GM06990 (cell line): Measurements from ENCODE around the gene FAM222A.

ENCODE experiments used
- DNase-seq: peaks from one replicate; pipeline ENCODE4 v3.0.0-alpha.2; 2011; ENCODE audit not compliant: insufficient read length; ENCODE audit errors: extremely low read depth
- H3K27me3 ChIP-seq: replicated peaks from 2 replicates; pipeline ENCODE4 v1.6.0; 2011; ENCODE audit warnings: low read length; ENCODE audit not compliant: control insufficient read depth, insufficient read depth
- H3K36me3 ChIP-seq: 2 replicates; pipeline ENCODE4 v1.5.1; 2011; ENCODE audit warnings: low read length; ENCODE audit not compliant: control insufficient read depth, insufficient read depth
- H3K4me3 ChIP-seq: replicated peaks from 2 replicates; pipeline ENCODE4 v1.5.1; 2011; ENCODE audit warnings: low read depth, mild to moderate bottlenecking, control low read depth, low read length
- TF ChIP-seq, protein P1 (sequence below): IDR thresholded peaks from 2 replicates; pipeline ENCODE4 v1.5.1; 2011; ENCODE audit warnings: low read length, control low read depth, mild to moderate bottlenecking, inconsistent platforms; ENCODE audit not compliant: insufficient read depth, poor library complexity, severe bottlenecking

FAM222A gene

DNA sequence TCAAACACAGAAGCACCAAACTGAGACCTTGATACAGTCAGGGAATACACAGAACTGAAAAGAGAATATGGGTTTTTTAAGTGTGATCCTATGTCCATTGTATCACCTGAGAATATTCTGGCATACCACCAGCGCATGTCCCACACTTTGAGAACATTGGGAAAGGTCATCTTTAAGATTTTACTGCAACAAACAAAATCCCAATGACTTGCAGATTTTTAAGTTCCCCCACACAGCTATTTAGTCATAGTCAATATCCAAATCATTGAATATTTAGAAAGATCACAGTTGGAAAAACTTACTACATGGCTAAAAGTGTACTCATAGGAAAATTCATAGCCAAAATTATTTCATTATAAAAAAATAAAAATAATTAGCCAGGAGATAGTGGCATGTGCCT is 65.1 kb downstream of the FAM222A start:
- H3K27me3 ChIP-seq, result no peaks in the 10 kb centered on the region
- DNase-seq, result no peak
- H3K4me3 ChIP-seq, result no peak overlapping the region
- TF ChIP-seq, protein P1, sequence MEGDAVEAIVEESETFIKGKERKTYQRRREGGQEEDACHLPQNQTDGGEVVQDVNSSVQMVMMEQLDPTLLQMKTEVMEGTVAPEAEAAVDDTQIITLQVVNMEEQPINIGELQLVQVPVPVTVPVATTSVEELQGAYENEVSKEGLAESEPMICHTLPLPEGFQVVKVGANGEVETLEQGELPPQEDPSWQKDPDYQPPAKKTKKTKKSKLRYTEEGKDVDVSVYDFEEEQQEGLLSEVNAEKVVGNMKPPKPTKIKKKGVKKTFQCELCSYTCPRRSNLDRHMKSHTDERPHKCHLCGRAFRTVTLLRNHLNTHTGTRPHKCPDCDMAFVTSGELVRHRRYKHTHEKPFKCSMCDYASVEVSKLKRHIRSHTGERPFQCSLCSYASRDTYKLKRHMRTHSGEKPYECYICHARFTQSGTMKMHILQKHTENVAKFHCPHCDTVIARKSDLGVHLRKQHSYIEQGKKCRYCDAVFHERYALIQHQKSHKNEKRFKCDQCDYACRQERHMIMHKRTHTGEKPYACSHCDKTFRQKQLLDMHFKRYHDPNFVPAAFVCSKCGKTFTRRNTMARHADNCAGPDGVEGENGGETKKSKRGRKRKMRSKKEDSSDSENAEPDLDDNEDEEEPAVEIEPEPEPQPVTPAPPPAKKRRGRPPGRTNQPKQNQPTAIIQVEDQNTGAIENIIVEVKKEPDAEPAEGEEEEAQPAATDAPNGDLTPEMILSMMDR, result no peak
- no peaks in the 10 kb centered on the region for H3K36me3 ChIP-seq

DNA sequence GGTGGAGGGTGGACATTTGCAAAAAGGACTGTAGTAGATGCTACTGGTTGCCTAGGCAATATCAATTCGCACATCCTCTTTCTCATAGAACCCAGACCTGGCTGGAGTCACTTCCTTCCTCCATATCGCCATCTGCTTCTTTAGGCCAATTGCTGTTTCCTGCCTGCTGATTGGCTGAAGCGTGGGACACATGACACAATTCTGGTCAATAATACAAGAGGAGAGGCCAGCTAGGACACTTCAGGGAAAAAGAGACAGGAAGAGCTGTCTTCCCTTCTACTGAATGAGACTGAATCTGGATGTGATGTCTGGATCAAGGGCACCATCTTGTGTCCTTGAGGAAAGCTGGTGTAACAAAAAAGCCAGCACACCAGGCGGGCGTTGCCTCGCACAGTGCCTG is 65.8 kb downstream of the FAM222A start:
- Histone ChIP-seq H3K4me3 (no peak overlapping the region), H3K36me3 (no peaks in the 10 kb centered on the region), H3K27me3 (no peaks in the 10 kb centered on the region)
- no peak for DNase-seq
- TF ChIP-seq, protein P1, result no peak

DNA sequence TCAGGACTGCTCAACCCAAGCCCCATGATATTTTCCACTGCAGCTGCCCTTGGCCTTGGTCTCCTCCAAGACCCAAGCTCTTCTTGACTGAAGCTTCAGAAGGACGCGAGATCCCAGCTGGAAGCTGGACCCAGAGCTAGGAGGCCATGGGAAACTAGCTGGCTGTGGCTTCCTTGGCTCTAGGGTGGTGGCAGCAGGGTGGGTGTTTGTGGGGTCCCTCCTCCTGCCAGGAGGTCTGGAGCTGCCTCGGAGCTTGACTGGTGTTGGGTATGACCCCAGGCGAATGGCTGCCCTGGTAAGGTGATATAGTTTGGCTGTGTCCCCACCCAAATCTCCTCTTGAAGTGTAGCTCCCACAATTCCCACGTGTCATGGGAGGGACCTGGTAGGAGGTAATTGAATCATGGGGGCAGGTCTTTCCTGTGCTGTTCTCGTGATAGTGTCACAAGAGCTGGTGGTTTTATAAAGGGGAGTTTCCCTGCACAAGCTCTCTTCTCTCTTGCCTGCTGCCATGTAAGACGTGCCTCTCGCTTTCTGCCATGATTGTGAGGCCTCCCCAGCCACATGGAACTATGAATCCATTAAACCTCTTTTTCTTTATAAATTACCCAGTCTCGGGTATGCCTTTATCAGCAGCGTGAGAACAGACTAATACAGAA is 68.2 kb downstream of the FAM222A start:
- TF ChIP-seq, protein P1, result no peak
- no peak overlapping the region for H3K4me3 ChIP-seq
- no peaks in the 10 kb centered on the region for H3K36me3 ChIP-seq
- no peaks in the 10 kb centered on the region for H3K27me3 ChIP-seq
- DNase-seq, result no peak

DNA sequence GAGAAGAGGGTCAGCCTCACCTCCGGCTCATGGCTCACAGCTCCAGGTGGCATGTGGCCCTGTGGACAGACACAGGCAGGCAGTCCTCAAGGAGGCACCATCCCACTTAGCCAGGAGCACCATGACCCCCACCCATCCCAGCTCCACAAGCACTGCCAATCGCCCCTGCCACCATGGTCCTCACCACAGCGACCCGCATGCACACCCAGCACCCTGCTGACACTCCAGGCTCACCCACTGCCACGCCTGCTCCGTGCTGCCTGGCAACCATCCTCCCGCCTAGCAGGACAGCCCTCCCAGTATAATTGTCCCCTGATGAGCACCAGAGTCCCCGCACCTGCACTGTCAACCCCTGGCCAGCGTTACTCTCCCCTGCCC is 68.7 kb downstream of the FAM222A start:
- TF ChIP-seq, protein P1, result no peak
- no peak overlapping the region for H3K4me3 ChIP-seq

DNA sequence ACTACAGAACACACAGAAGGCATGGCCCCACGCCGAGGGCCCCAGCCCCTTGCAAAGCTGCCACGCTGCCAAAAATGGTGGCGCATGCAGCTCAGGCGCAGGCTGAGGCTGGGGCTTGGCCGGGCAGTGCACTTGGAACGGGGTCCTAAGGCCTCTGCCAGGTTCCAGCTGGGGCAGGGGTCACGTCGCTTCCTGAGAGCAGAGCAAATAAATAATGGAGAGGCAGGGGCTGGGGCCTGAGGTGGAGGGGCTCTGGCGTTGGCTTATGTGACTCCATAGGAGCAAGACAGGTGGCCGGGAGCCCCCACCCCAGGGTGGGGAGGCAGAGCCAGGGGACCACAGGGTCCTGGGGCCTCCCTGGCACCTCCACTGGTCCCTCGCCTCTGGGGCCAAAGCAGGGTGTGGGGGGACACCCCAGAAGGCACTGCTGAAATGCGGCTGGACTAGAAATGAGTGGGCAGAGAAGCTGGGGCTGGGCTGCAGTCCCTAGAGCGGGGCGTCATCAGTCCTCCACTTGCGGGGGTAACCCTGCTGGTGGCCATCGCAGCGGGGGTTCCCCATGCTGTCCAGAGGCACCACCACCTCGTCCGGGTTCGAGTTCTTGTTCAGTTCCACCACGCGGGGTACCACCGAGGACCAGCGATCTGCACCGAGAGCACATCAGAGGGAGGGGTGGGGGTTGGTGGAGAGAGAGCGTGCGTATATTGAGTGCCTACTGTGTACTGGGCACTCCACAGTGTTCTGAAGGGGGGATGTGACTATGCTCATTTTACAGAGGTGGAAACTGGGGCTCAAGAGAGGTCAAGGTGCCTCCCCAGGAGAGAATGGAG is 69.7 kb downstream of the FAM222A start:
- Histone ChIP-seq H3K36me3 (no peaks in the 10 kb centered on the region), H3K27me3 (no peaks in the 10 kb centered on the region), H3K4me3 (no peak overlapping the region)
- no peak for DNase-seq
- TF ChIP-seq, protein P1, result no peak

More for the DNA sequence above, 68.7 kb downstream of the FAM222A start:
- no peak for DNase-seq
- H3K27me3 ChIP-seq, result no peaks in the 10 kb centered on the region
- H3K36me3 ChIP-seq, result no peaks in the 10 kb centered on the region
